SKM-1 (cell line): Measurements from ENCODE around the gene ITLN1.
"Not testable (repeated sequence)": the region's sequence is repeated elsewhere in the genome, so short reads cannot be mapped to it uniquely, and the experiment has no call there.

Experiments
- DNase-seq: peaks from one replicate; lab custom pipeline; 2025; ENCODE audit not compliant: unreplicated experiment; lab: John Stamatoyannopoulos, UW

The ITLN1 gene

GRCh38 chr1:160883581-160884513 is 1.1 kb downstream of the ITLN1 start:
- peak; percentile 50 for DNase-seq

GRCh38 chr1:160882582-160882981 is 2.4 kb downstream of the ITLN1 start:
- no peak for DNase-seq

GRCh38 chr1:160881264-160881663 is 3.7 kb downstream of the ITLN1 start:
- not testable (repeated sequence) for DNase-seq

- DNase-seq, result no peak
Measured at GRCh38 chr1:160880216-160880615, 4.8 kb downstream of the ITLN1 start.

- no peak for DNase-seq
Measured at GRCh38 chr1:160879056-160879455, 5.9 kb downstream of the ITLN1 start.

- DNase-seq, result peak; percentile 61
Measured at GRCh38 chr1:160877221-160877620, 7.8 kb downstream of the ITLN1 start.

- DNase-seq, result peak; percentile 38
Measured at GRCh38 chr1:160876311-160876710, 8.7 kb downstream of the ITLN1 start.

GRCh38 chr1:160875591-160875990 is 9.4 kb downstream of the ITLN1 start:
- peak; percentile 38 for DNase-seq

GRCh38 chr1:160874935-160875334 is 10.0 kb downstream of the ITLN1 start:
- DNase-seq, result no peak

GRCh38 chr1:160868141-160868540 is 16.8 kb downstream of the ITLN1 start:
- peak; percentile 78 for DNase-seq

- peak; percentile 27 for DNase-seq
Measured at GRCh38 chr1:160867651-160868050, 17.3 kb downstream of the ITLN1 start.

GRCh38 chr1:160866695-160867260 is 18.2 kb downstream of the ITLN1 start:
- no peak for DNase-seq

GRCh38 chr1:160866001-160866694 is 18.8 kb downstream of the ITLN1 start:
- no peak for DNase-seq

GRCh38 chr1:160865337-160865736 is 19.6 kb downstream of the ITLN1 start:
- DNase-seq, result no peak

GRCh38 chr1:160864173-160864572 is 20.8 kb downstream of the ITLN1 start:
- no peak for DNase-seq

GRCh38 chr1:160863774-160864131 is 21.2 kb downstream of the ITLN1 start:
- DNase-seq, result peak; percentile 78

GRCh38 chr1:160863061-160863773 is 21.8 kb downstream of the ITLN1 start:
- DNase-seq, result no peak

GRCh38 chr1:160862203-160863060 is 22.5 kb downstream of the ITLN1 start, which contains the start of gene CD244:
Gene CD244, minus strand, starts transcription at chr1:160862887. Its CDS starts 210 bp downstream, at chr1:160862677.
- peak; percentile 99 for DNase-seq

GRCh38 chr1:160860840-160861505 is 24.0 kb downstream of the ITLN1 start:
- DNase-seq, result no peak

- peak; percentile 58 for DNase-seq
Measured at GRCh38 chr1:160859166-160859565, 25.8 kb downstream of the ITLN1 start.
